ENCODE data around the gene ASXL1.
A peak's percentile ranks its signal among the peaks of the same experiment; 100 is the strongest.

The ASXL1 gene

DNA sequence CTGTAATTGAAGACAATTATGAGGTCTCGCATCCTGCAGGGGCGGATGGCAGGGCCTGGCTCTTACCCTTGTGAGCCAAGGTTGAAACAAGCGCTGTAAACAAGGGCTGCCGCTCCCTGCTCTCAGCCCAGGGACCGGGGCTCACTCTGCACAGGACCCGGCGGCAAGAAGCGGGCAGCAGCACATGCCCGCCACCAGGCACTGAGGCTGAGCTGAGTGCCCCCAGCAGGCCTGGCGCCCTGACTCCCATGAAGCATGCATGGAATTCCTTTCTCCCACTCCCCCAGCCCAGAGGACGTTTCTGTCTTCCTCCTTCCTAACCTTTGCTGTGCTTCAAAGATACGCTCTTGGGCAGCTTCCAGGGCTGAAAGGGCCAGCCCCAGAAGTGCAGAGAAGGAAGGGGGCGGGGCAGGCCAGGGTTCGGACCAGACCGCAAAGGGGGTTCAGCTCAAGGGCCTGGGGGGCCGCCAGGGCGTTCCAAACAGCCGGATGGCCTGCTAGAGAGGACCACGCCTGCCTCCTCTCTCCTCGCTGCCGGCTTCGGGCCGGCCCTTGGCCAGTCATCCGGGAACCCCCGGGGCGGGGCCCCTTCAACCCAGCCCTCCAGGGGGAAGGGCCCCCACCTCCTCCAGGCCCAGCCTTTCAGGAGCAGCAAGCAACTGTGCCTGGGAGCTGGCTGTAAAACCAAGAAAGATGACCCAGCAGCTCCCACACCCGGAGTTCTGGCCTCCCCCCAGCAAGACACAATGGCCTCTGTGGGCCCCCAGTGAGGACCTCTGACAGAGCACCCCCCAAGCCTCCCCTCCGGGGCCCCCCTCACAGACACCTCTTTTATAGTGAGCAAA lies 117.1 kb downstream of the ASXL1 start:
- TF ChIP-seq ZNF70 (CRISPR knock-in tag; IDR thresholded peaks at IDR 0.05) (peak; percentile 82), GLIS3 (CRISPR knock-in tag; IDR thresholded peaks at IDR 0.05) (no peak)
- TF ChIP-seq, protein P1, sequence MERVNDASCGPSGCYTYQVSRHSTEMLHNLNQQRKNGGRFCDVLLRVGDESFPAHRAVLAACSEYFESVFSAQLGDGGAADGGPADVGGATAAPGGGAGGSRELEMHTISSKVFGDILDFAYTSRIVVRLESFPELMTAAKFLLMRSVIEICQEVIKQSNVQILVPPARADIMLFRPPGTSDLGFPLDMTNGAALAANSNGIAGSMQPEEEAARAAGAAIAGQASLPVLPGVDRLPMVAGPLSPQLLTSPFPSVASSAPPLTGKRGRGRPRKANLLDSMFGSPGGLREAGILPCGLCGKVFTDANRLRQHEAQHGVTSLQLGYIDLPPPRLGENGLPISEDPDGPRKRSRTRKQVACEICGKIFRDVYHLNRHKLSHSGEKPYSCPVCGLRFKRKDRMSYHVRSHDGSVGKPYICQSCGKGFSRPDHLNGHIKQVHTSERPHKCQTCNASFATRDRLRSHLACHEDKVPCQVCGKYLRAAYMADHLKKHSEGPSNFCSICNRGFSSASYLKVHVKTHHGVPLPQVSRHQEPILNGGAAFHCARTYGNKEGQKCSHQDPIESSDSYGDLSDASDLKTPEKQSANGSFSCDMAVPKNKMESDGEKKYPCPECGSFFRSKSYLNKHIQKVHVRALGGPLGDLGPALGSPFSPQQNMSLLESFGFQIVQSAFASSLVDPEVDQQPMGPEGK (CRISPR knock-in tag; IDR thresholded peaks at IDR 0.05; ENCODE audit: borderline replicate concordance) = peak; percentile 91; the same call in 1 of the 2 replicates
- peak; percentile 93 for ATAC-seq

DNA sequence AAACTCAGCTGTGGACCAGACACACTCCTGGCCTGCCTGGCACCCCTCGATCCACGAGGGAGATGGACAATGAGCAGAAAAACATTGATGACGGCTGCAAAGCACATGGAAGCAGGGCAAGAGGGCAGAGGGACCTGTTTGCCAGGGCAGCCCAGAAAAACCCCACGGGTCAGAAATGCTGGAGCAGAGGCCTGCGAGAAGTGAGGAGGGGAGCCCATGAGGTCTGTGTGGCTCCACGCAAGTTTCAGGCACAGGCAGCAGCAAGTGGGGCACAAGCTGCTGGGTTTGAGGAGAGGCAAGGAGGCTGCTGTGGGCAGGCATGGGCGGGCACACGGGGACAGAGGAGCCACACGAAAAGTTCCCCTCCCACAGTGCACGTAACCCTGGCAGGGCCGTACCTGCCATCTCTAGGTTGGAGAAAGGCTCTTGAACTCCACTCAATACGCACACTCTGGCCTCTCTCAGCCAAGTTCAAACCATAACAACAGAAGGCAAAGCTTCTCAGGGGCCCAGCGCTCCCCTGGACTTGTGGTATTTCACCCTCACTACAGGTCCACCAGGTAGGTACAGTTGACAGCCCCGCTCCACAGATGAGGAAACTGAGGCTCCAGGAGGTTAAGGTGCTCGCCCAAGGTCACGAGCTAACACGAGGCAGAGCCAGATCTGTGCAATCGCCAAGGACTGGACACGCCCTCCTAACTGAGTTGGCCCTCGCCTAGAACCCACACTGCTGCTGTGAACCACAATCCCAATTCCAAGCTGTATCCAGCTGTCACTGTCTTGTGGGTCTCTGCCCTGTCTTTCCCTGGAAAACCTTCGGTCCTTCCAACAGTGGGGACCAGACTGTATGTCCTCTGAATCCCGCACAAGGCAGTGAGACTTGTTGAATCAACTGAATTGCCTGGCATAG lies 118.8 kb downstream of the ASXL1 start:
- no peak for ATAC-seq
- TF ChIP-seq, protein P2, sequence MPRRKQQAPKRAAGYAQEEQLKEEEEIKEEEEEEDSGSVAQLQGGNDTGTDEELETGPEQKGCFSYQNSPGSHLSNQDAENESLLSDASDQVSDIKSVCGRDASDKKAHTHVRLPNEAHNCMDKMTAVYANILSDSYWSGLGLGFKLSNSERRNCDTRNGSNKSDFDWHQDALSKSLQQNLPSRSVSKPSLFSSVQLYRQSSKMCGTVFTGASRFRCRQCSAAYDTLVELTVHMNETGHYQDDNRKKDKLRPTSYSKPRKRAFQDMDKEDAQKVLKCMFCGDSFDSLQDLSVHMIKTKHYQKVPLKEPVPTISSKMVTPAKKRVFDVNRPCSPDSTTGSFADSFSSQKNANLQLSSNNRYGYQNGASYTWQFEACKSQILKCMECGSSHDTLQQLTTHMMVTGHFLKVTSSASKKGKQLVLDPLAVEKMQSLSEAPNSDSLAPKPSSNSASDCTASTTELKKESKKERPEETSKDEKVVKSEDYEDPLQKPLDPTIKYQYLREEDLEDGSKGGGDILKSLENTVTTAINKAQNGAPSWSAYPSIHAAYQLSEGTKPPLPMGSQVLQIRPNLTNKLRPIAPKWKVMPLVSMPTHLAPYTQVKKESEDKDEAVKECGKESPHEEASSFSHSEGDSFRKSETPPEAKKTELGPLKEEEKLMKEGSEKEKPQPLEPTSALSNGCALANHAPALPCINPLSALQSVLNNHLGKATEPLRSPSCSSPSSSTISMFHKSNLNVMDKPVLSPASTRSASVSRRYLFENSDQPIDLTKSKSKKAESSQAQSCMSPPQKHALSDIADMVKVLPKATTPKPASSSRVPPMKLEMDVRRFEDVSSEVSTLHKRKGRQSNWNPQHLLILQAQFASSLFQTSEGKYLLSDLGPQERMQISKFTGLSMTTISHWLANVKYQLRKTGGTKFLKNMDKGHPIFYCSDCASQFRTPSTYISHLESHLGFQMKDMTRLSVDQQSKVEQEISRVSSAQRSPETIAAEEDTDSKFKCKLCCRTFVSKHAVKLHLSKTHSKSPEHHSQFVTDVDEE (CRISPR knock-in tag; IDR thresholded peaks at IDR 0.05) = no peak
- TF ChIP-seq ZNF8 (CRISPR knock-in tag; IDR thresholded peaks at IDR 0.05) (no peak), SNAI2 (CRISPR knock-in tag; IDR thresholded peaks at IDR 0.05) (no peak), PPARA (CRISPR knock-in tag; IDR thresholded peaks at IDR 0.05; ENCODE audit: borderline replicate concordance) (no peak), ZFP30 (CRISPR knock-in tag; IDR thresholded peaks at IDR 0.05) (no peak), OSR1 (CRISPR knock-in tag; IDR thresholded peaks at IDR 0.05) (no peak), GLIS3 (CRISPR knock-in tag; IDR thresholded peaks at IDR 0.05) (no peak), TCF4 (CRISPR knock-in tag; IDR thresholded peaks at IDR 0.05; ENCODE audit: borderline replicate concordance) (no peak), BACH2 (CRISPR knock-in tag; IDR thresholded peaks at IDR 0.05; ENCODE audit: borderline replicate concordance) (no peak), ISL1 (CRISPR knock-in tag; IDR thresholded peaks at IDR 0.05) (no peak), ARNTL (CRISPR knock-in tag; IDR thresholded peaks at IDR 0.05; ENCODE audit: borderline replicate concordance, low read depth) (no peak), ZNF70 (CRISPR knock-in tag; IDR thresholded peaks at IDR 0.05) (no peak), ZNF565 (CRISPR knock-in tag; conservative IDR thresholded peaks at IDR 0.05; ENCODE audit: low read depth) (no peak), TOX (CRISPR knock-in tag; IDR thresholded peaks at IDR 0.05; ENCODE audit: borderline replicate concordance) (no peak)
- TF ChIP-seq, protein P3, sequence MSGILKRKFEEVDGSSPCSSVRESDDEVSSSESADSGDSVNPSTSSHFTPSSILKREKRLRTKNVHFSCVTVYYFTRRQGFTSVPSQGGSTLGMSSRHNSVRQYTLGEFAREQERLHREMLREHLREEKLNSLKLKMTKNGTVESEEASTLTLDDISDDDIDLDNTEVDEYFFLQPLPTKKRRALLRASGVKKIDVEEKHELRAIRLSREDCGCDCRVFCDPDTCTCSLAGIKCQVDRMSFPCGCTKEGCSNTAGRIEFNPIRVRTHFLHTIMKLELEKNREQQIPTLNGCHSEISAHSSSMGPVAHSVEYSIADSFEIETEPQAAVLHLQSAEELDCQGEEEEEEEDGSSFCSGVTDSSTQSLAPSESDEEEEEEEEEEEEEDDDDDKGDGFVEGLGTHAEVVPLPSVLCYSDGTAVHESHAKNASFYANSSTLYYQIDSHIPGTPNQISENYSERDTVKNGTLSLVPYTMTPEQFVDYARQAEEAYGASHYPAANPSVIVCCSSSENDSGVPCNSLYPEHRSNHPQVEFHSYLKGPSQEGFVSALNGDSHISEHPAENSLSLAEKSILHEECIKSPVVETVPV (CRISPR knock-in tag; IDR thresholded peaks at IDR 0.05) = no peak
- TF ChIP-seq, protein P1 (CRISPR knock-in tag; IDR thresholded peaks at IDR 0.05; ENCODE audit: borderline replicate concordance) = no peak

DNA sequence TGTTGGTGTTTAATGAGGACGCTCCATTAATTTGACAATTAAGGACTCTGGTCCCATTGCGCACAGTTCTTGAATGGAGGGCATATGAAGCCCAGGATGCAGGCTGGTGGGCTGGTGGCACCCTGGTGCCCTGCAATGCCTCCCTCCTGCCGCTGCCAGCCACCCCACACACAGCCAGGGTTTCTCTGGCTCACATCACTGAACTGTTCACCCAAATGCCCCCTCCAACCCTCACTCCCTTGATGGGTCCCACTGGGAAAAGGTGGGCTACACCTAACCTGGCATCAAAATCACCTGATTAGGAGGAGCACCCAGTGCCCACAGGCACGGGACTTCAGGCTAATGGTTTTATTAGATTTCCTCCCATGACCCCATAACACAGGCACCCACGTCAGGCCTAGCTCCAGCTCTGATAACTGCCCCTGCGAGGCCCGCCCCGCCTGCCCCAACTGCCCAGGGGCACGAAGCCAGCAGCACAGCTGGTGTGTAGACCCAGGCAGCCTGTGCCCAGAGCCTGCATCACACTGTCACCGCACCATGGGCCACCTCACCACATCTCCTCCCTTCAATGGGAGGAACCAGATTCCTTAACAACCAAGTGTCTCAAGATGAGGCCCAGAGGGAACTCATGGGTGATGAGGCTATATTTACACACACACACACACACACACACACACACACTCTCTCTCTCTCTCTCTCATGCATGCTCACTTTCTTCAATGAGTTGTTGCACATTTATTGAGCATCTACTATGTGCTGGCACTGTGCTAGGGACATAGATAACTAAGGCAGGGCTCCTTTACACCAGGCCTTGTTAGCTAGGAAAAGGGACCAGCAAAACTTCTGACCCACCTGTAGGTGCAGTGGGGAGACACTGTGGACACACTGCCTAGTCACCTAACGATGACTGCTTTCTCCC lies 119.7 kb downstream of the ASXL1 start:
- no peak for ATAC-seq
- TF ChIP-seq, protein P2 (CRISPR knock-in tag; IDR thresholded peaks at IDR 0.05) = no peak
- TF ChIP-seq ISL1 (CRISPR knock-in tag; IDR thresholded peaks at IDR 0.05) (no peak), ZNF70 (CRISPR knock-in tag; IDR thresholded peaks at IDR 0.05) (no peak), CSDC2 (CRISPR knock-in tag; IDR thresholded peaks at IDR 0.05) (no peak), ZC3H10 (CRISPR knock-in tag; IDR thresholded peaks at IDR 0.05) (no peak), ESRRG (CRISPR knock-in tag; IDR thresholded peaks at IDR 0.05) (no peak)
- TF ChIP-seq, protein P3 (CRISPR knock-in tag; IDR thresholded peaks at IDR 0.05) = no peak
